GM18868 (cell line): ENCODE data around the gene INTS11.
"Not testable (repeated sequence)": the region's sequence is repeated elsewhere in the genome, so short reads cannot be mapped to it uniquely, and the experiment has no call there.

Experiments
- ATAC-seq: cut with Tn5 transposase; IDR thresholded peaks from one replicate; pipeline ENCODE4 v1.9.1; 2021; ENCODE audit warnings: mild to moderate bottlenecking, moderate library complexity; ENCODE audit not compliant: unreplicated experiment

INTS11 gene

DNA sequence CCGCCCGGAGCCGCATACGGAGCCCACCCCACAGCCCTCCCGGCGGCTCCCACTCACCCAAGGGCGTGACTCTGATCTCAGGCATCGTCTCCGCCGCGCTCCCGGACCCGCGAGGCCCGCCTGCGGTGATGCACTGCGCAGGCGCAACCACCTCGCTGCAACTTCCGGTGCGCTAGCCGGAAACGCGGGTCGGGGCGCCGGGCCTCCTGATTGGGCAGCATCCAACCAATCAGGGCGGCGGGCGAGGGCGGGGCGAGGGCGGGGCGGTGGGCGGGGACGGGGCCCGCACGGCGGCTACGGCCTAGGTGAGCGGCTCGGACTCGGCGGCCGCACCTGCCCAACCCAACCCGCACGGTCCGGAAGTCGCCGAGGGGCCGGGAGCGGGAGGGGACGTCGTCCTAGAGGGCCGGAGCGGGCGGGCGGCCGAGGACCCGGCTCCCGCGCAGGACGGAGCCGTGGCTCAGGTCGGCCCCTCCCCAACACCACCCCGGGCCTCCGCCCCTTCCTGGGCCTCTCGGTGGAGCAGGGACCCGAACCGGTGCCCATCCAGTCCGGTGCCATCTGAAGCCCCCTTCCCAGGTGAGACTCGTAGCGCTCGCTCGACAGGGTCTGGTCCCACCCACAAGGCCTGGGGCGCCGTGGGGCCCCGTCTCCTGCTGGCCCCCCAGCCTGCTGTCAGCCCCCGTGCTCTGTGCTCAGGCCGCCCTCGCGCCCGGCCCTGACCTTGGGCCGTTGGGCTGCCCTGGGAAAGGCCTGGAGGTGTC is at the start of gene INTS11, which contains the start of gene CPTP:
INTS11 (minus strand) TSS at position 137 of the 764 bp plus-strand sequence; CDS start at position 85, 52 bp downstream.
CPTP (plus strand) TSS at position 279 of the 764 bp plus-strand sequence. CDS start 2,109 bp downstream, outside the sequence.
- peak; percentile 81 for ATAC-seq

DNA sequence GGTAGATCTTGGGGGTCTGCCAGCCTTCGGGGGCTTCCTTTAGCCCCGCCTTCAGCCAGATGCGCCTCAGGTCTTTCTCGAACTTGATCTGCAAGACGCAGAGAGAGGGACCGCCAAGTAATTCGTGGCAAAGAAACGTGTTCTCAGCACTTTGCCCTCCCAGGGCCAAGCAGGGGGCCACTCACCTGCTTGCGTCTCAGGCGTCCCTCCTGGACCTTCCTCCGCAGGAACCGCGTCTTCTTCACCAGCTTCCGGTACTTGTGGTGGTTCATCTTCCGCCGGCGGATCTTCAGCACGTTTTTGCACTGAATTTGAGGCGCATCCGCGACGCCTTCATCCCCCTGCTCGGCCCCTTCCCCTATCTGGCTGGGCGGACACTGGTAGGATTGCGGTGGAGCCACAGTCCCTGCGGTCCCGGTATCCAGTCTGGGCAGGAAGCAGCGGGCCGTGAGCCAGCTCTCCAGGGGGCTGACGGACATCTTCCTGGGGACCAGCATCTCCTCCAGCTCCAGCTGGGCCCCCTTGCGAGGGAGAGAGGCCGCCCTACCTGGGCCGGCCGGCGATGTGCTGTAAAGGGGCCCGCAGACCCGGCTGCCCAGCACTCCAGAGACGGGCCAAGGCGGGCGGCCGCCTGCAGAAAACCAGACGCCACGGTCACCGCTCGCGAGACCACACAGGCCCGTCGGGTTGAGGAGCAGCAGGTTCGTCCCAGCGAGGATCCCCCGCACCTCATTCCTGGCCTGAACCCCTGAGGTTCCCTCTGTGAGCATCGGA is 49.5 kb upstream of the INTS11 start:
- no peak for ATAC-seq

DNA sequence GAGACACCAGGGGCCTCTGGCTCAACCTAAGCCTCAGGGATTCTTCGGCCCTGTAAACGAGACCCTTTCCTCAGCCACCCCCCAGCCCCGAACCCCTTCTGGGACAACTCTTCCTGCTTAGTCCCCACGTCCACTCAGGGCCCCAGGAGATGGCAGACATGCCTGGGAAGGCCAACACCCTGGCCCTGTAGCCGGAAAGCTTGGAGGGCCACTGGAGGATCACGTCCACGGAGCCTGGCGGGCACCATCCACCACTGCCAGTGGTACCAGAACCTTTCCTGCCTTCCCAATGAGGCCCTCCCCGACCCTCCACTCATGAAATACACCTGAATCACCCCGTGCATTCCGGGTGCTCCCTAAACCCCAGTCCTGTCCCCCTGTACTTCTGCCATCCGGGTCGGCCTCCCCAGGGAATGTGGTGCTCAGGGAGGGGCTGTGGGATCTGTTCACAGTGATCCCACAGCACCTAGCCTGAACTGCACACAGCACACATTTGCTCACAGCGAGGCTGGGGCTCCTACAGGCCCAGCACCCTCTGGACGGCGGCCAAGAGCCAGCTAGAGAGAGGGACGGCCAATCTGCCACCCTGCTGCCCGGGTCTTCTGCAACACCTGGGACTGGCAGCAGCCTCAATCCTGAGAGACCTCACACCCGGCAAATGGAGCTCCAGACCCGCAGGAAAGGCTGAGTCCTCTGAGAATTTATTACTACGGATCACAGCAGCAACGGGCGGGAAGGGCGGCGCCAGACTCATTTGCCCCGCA is 48.8 kb upstream of the INTS11 start:
- ATAC-seq, result no peak

DNA sequence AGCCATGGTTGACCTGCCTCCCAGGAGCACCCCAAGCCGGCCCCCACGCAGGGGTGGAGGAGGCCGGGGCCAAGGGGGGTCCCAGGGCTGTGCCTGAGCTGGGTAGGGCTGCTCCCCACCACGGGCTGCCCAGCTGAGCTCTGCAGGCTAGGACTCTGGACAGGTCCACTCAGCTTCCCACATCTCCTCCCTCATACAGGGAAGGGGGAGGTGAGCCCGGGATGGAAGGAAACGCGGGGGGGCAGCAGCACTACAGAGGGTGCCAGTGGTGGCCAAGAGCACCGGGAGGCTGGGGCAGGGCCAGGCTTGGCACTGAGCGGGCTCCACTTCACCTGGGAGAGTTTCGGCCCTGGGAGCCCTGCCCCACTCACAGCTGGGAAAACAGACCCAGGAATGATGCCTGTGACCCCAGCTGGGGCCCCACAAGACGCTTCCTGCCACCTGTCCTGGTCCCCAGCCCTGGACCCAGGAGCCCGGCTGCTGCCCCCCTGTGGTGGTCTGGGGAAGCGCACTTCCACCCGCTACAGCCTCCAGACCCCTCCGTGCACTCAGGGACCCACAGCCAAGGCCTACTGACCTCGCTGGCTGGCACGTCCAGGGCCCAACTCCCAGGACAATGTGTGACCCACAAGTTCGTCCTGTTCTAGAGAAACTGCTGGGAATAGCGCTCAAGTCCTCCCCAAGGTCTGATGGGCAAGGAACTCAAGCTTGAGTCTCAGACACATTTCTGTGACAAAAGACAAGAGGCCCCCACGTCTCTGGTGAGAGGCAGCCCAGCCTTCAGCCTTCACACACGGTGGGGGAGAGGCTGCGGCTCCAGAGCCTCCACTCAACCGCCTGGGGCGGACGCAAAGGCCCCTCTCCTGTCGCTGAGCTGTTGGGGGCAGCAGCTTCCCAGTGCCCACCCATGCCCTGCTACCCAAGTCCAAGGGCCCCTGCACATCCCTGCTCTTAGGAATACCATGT is 47.6 kb upstream of the INTS11 start:
- ATAC-seq, result no peak

- no peak for ATAC-seq
These were observed 46.9 kb upstream of the INTS11 start for GRCh38 chr1:1371364-1371745.

- no peak for ATAC-seq
These were observed 46.4 kb upstream of the INTS11 start for GRCh38 chr1:1370771-1371300.

DNA sequence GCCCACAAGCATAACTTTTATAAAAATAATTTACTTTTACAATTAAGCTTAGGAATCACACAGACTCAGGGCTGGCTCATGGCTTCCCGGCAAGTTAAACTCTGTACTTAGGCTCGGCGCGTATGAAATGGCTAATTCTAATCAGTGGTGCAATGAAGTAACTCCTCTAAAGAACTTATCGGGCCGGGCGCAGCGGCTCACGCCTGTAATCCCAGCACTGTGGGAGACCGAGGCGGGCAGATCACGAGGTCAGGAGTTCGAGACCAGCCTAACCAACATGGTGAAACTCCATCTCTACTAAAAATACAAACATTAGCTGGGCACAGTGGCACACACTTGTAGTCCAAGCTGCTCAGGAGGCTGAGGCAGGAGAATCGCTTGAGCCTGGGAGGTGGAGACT is 45.6 kb upstream of the INTS11 start:
- not testable (repeated sequence) for ATAC-seq

DNA sequence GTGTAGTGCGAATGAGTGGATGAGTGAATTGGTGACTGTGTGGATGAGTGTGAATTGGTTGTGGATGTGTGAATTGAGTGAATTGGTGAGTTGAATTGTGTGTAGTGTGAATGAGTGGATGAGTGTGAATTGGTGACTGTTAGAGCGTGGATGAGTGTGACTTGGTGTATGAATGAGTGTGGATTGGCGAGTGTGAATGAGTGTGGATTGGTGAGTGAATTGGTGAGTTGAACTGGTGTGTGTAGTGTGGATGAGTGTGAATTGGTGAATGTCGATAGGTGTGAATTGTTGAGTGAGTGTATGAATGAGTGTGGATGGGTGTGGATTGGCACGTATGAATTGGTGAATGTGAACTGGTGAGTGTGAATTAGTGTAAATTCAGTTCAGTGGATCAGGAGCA is 42.9 kb upstream of the INTS11 start:
- ATAC-seq, result no peak

- no peak for ATAC-seq
These were observed 42.2 kb upstream of the INTS11 start for GRCh38 chr1:1366699-1367066.

DNA sequence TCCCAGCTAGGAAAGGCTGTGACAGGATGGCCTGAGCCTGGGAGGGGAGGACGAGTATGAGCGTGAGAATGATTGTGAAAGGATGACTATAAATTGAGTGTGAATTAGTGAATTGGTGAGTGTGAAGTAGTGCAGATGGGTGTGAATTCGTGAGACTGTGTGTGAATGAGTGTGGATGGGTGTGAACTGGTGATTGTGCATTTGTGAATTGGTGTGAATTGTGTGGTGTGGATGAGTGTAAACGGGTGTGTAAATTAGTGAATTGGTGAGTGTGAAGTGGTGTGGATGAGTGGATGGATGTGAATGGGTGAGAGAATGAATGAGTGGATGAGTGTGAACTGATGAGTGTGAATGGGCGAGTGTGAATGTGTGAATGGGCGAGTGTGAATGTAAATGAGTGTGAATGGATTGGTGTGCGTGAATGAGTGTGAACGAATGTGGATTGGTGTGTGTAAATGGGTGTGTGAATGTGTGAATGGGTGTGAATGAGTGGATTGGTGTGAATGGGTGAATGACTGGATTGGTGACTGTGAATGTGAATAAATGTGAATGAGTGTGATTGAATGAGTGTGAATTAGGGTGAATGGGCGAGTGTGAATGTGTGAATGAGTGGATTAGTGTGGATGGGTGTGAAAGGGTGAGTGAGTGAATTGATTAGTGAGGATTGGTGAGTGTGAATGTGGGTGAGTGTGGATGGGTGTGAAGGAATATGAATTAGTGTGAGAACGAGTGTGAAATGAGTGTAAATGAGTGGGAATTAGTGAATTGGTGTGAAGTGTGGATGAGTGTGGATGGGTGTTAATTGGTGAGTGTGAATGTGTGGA is 41.6 kb upstream of the INTS11 start:
- no peak for ATAC-seq

- ATAC-seq, result no peak
These were observed 39.8 kb upstream of the INTS11 start for GRCh38 chr1:1364266-1364665.

GRCh38 chr1:1361982-1362423 is 37.5 kb upstream of the INTS11 start:
- no peak for ATAC-seq

DNA sequence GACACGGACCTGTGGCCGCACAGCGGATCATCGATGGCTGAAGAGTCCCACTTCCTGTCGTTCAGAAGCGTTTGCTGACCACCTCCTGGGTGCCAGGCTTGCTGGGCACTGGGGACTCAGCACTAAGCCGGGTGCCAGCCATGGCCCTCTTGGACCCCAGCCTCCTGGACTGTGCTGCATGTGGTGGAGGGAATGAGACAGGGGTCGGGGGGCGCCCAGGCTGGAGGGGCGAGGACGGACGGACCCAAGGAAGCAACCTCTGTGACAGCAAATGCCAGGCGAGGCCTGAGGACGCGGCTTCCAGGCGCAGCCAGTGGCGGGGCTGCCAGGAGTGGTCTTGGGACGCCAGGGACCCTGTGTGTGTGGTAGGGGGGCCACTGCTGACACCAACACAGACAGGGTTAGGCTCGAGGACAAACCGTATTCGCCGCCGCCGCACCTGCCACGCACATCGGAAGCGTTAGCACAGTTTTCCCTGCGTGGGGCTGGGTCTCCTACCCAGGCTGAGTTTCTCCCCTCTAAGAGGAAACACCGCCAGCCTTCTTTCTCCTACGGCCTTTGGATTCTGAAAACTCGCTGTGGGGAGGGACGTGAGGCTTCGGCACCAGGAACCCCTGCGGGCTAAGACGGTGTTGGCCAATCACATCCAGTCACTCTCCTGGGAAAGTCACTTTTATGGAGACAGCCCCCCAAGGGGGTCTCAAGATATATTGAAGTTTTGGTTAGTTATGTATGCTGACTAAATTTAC is 36.9 kb upstream of the INTS11 start:
- ATAC-seq, result no peak

DNA sequence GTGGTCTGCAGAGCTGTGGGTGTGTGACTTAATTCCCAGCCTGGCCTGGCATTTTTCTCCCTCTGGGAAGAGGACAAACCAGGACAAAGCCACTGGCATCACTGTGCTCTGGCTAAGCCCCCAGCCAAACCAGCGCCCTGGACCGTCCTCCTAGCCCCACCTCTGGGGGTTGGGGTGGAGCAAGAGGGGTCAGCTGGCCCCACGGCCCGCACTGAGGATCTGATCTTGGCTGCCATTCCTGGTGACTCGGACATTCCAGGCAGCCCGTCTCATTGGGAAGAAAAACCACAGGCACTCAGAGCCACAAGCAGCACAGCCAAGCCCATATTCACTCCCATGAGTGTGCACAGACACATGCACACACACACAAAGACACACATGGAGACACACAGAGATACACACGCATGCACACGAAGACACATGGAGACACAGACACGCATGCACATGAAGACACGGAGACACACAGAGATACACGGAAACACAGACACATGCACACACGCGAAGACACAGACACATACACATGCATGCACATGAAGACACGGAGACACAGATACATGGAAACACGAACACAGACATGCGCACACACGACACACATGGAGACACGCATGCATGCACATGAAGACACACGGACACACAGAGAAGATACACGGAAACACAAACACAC is 36.2 kb upstream of the INTS11 start:
- ATAC-seq, result no peak

GRCh38 chr1:1359664-1360468 is 35.4 kb upstream of the INTS11 start:
- ATAC-seq, result no peak

DNA sequence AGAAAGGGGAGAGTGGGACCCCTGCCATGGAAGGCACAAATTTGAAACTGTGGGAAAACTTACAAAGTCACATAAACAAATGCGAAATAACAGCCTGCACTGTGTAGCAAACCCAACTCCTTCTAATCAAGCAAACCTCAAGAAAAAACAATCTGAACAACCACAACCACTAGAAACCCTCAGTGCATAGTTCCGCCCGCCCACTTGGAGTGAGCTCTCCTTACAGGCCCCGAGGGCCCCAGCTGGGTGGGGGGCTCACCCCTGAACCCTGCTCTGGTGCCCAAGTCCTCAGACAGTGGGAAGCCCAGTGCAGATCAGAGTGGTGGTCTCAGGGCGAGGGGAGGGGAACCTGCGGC is 34.8 kb upstream of the INTS11 start:
- no peak for ATAC-seq
